Mucosa of gallbladder (tissue), 1 donor: ENCODE data around the gene STAC3. TPM values are rescaled to one million over a fixed set of nuclear protein-coding genes. Genes with fewer than 3 reads are reported as not detected.
A peak's percentile ranks its signal among the peaks of the same experiment; 100 is the strongest.

Source experiments
- DNase-seq: peaks from one replicate; pipeline ENCODE4 v3.0.0-alpha.2; 2020; ENCODE audit warnings: low spot score
- total RNA-seq: library from RNA; stranded (reverse); gene quantifications from one replicate; pipeline ENCODE4 v1.2.1, GENCODE V29; 2021
- donor health status: DM: no; HTN: no; CAD: no.

The STAC3 gene
- total RNA-seq, 1 donor from 2014 or later: 3.6 TPM

GRCh38 chr12:57254506-57255280 lies 3.7 kb upstream of the STAC3 start:
- DNase-seq: no peak

DNA sequence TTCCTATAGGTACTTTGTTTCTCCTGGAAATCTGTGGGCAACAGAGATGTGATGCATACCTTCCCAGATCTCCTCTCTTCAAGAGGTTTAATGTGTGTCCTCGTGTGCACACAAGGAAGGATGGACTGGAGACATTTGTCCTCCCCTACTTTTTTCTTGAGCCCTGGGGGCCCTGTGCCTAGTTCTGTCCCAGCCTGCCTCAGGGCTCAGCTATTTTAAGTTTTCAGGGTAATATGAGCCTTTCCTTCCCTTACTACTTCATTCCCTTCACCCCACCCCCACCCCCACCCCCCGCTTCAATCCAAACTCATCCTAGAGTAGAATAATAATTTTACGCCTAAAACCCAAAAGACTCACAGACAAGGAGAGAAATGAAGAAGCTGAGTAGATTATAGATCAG lies 446 bp downstream of the STAC3 start:
- DNase-seq: no peak

GRCh38 chr12:57248934-57249742 lies 1.8 kb downstream of the STAC3 start:
- DNase-seq: no peak

GRCh38 chr12:57247041-57247440 lies 3.9 kb downstream of the STAC3 start:
- no peak for DNase-seq

DNA sequence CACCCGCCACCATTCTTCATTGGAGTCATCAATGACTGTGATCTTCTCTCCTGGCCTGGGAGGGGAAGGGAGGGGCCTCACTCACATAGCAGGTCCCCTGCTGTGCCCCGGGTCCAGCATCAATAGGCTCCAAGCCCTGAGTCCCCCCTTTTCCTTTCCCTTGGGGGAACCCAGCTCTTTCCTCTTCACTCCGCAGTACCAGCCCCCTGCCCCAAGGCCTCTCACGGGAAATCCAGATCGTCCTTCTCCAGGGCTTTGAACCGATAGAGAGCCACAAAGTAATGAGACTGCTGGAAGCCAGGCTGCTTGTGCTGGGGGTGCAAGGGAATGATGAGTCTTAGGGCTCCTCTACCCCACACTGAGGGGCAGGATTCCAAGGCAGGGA lies 6.7 kb downstream of the STAC3 start:
- DNase-seq: no peak

- peak; percentile 77 for DNase-seq
Observed at GRCh38 chr12:57243521-57244311, 7.3 kb downstream of the STAC3 start.

DNA sequence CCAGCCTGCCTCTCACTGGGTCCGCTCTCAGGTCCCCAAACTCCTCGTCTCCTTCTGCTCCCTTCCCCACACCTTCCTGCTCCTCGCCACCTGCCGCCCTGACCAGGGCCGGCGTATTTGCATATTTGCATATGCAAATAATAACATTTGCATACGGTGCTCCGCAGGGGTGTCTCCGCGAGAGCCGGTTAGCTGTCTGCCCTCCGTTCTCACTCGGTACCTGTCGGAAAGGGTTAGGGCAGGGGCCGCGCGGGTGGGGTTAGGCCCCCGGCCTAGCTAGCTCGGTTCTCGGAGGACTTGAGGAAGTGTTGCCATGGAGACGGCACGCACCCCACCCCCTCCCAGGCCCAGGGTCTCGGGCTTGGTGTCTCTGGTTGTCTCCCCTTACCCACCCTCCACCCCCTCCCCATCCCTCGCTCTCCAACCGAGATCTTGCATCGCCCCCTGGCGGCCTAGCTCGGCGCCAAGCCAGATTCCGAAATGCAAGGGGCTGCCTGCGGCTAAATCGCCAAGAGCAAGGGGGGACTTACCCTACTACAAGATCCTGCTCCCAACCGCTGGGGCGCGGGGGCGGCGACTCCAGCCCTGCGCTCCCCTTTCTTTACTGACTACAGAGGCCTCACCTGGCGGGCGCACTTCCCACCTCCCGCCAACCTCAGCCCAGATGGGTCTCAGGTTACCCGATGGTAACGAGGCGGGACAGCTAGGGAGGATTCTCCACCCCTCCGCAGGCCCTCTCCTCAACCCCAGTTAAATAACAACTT lies 8.1 kb downstream of the STAC3 start:
- DNase-seq: no peak

- DNase-seq: no peak
Observed at GRCh38 chr12:57242329-57242690, 8.7 kb downstream of the STAC3 start.

- DNase-seq: no peak
Observed at GRCh38 chr12:57241402-57242310, 9.3 kb downstream of the STAC3 start.

- no peak for DNase-seq
Observed at GRCh38 chr12:57240926-57241401, 10.0 kb downstream of the STAC3 start.

DNA sequence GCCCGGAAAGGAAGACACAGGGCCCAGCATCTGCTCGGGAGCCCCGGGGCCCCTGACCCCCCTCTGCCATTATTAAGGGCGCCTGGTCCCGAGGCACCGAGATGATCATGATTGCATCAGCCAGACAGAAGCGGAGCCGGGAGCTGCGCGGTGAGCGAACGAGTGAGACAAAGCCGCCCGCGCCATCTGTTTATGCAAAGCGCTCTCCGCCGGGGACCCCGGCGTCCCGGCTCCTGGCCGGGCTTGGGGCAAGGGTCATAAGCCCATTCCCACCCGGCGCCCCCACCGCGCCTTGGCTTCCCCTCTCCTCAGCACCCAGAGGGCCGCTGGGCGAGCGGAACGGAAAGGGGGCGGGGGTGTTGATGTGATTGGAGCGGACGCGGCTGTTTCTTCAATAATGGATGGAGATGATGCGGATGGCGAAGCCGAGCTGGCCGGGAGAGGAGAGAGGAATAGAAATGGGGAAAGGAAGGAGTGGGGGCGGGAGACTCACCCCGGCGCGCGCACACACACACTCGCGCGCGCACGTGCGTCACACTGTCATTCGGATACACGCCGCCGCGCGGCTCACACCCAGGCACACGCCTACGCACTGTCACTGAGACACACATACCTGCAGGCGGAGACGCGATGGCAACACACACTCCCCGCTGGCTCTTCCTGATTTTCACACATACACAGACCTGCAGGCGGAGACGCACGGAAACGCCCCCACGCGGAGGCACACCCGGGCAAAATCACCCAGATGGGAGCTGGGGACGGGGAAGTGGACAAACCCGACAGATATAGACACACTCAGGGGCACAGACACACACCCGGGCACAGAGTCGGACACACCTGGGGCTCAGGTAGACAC lies 10.7 kb downstream of the STAC3 start:
- no peak for DNase-seq

DNA sequence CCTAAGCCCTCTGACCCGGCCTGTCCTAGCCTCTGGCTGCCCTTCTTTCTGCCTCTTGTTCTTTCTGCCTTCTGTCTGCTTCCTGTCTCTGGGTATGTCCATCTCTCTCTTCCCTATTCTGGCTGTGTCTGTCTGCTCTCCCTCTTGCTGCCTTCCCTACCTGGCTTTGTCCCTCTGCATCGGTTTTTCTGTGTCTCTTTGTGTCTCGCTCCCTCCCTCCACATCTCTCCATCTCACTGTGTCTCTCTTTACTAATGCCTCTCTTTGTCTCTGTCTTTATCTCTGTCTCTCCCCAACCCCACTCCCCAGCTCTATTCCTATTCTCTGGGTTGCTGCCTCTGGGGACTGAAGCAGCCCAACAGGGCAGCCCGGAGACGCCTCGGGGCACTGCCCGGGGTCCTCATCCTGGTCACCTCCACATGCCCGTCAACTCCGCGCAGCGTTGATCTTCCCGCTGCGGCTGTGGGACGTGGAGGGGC lies 11.4 kb downstream of the STAC3 start:
- no peak for DNase-seq

DNA sequence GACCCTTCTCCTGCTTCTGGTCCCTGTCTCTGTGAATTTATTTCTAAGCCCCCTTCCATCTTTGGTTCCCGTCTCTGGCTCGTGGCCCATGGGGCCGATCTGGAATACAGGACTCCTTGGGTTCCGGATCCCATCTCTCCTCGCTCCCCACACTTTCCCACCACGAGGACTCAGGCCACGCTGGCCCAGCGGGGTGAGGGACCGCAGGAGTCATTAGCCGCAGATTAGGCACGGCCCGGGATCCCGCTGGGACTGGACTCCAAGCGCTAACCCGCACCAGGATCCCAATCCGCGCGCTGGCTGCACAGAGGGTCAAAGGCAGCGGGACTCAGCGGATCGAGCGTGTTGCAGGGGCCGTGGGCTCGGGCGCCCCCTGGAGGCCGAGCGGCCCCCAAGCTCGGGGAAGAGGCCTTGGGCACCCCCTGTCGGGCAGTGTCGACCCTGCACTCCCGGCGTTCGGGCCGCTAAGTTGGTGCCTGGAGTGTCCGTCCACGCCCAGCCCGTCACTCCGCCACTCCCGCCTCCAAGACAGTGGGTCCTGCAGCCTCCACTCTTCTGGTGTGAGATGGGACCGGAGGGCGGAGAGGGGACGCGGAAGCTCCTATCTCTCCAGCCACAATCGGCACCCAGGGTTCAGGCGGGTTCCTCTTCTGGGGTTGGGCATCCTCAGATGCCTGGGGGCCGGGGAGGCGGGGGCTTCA lies 12.0 kb downstream of the STAC3 start:
- peak; percentile 86 for DNase-seq

DNA sequence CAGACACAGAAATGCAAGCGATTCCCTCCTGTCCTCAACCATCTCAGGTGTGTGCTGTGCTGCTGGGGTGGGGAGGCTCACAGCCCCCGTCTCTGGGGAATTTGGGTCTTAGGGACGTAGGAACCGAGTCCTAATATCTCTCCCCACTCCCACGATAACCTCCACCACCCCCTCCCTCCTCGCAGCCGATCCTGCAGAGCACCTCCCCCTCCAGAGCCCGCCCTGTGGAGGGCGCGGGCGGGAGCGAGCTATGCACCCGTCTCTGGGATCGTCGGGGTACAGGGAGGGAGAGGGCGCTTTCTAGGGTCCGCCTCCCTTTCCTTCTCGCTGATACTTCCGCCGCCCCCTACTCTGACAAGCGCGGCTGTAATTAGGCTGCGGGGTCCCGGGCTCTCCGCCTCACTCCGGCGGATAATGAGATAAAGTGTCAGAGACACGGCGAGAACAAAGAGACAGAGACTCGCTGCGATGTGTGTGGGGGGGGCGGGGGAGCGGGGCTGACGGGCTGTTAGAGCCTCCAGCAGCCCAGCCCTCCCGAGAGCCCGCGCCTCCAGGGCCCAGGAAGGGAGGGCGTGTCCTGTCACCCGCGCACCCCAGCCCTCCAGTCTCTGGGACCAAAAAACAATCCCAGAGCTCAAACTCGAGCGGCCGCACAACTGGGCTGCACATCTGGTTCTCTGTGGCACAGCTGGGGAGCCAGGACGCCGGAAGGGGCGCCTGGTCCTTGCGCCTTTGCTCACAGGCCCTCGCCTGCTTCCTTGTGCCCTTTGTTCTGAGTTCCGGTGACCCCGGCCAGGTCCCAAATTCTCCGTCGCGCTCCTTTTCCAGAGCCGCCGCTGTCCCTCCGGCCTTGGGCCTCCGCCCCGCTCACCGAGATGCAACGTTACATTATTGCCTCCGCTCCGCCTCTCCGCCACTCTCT lies 12.8 kb downstream of the STAC3 start:
- no peak for DNase-seq

- no peak for DNase-seq
Observed at GRCh38 chr12:57237596-57237931, 13.4 kb downstream of the STAC3 start.

DNA sequence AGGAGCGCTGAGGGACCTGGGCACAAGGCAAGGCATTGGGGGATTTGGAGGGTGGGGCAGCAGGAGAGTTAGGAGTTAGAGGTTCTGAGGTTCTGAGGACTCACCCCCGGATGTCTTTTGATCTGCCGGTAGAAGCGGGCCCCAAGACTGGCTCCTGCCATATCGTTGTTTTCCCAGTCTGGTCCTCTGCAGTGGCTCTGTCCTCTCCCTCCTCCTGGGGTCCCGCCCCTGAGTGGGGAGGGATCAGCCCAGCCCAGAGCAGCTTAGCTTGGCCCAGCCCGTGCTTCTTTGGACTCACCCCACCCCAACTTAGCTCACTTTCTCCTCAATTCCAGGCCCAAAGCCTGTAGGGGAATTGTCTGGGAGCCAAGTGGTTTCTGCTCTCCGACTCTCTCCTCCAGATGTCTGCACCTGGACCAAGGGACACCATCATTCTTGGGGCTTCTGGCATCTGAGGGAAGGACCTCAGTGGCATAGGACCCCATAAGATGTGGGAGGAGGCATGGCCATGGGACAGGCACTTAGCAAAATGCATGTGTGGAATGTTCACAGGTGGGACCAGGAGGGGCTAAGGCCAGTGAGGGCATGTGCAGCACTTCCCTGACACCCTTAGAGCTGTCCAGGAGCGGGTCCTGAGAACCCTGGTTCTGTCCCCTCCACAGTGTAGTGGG lies 13.9 kb downstream of the STAC3 start:
- DNase-seq: no peak
